ELR (cell line): ENCODE data around the gene RHOH.

Experiments
- DNase-seq: peaks from one replicate; pipeline ENCODE4 v3.0.0-alpha.2; 2015; ENCODE audit warnings: low read depth

Gene RHOH

GRCh38 chr4:40295572-40295971 is 98.7 kb downstream of the RHOH start:
- DNase-seq = no peak
